Panc1 (cell line): Measurements from ENCODE around the gene TBC1D12. TPM values are rescaled to one million over a fixed set of nuclear protein-coding genes. Genes with fewer than 3 reads are reported as not detected.
A peak's percentile ranks its signal among the peaks of the same experiment; 100 is the strongest.

Experiments
- ATAC-seq: fragments of 200-7000 bp; cut with Tn5 transposase; 2 replicates; pipeline ENCODE4 v1.9.1; 2020; ENCODE audit warnings: mild to moderate bottlenecking, moderate library complexity
- Bru-seq: library from RNA; stranded (reverse); fragments of 400-500 nt; gene quantifications from one replicate; lab custom pipeline; 2021; lab: Mats Ljungman, UMichigan
- BruChase-seq, 2 experiments: library from RNA; stranded (reverse); fragments of 400-500 nt; gene quantifications; one replicate each; lab custom pipeline; 2021; lab: Mats Ljungman, UMichigan
- BruUV-seq: library from RNA; stranded (reverse); fragments of 400-500 nt; replicated peaks from 2 replicates; lab custom pipeline; 2021; lab: Mats Ljungman, UMichigan
- CTCF ChIA-PET: fragments of 300-600 bp; sonication (Branson Sonifier 250); formaldehyde crosslinking; loops from one replicate; lab custom pipeline; 2022; ENCODE audit warnings: antibody characterized with exemption; lab: Charles Lee
- POLR2A ChIA-PET: fragments of 300-600 bp; sonication (Branson Sonifier 250); formaldehyde crosslinking; loops from one replicate; lab custom pipeline; 2022; ENCODE audit warnings: antibody characterized with exemption; lab: Charles Lee
- DNase-seq: peaks from one replicate; pipeline ENCODE4 v3.0.0-alpha.2; 2010; ENCODE audit warnings: low read depth, low spot score
- H3K27ac ChIP-seq: 2 replicates; pipeline ENCODE4 v1.5.1; 2011; ENCODE audit warnings: mild to moderate bottlenecking, low read length, inconsistent platforms
- H3K27me3 ChIP-seq: fragments of 200-500 bp; sonication (Bioruptor generic); 2 replicates; pipeline ENCODE4 v1.6.0; 2014; ENCODE audit warnings: low read length, inconsistent platforms; ENCODE audit not compliant: control insufficient read depth, insufficient read depth
- H3K36me3 ChIP-seq: fragments of 200-500 bp; sonication (Bioruptor generic); 2 replicates; pipeline ENCODE4 v1.5.1; 2014; ENCODE audit warnings: inconsistent platforms, mild to moderate bottlenecking, low read length, moderate library complexity; ENCODE audit not compliant: control insufficient read depth, insufficient read depth
- H3K4me1 ChIP-seq: 2 replicates; pipeline ENCODE4 v1.5.1; 2011; ENCODE audit warnings: inconsistent platforms, mild to moderate bottlenecking, low read length, moderate library complexity; ENCODE audit not compliant: control insufficient read depth, insufficient read depth
- H3K4me3 ChIP-seq, 2 experiments: 2 replicates each; pipeline ENCODE4 v1.5.1; 2011 to 2012; ENCODE audit warnings: low read depth in 2 of 2, low read length in 2 of 2, mild to moderate bottlenecking in 2 of 2, inconsistent platforms in 1 of 2, moderate library complexity in 1 of 2
- H3K9me3 ChIP-seq: fragments of 200-500 bp; sonication (Bioruptor generic); 2 replicates; pipeline ENCODE4 v1.5.1; 2014; ENCODE audit warnings: low read depth, mild to moderate bottlenecking, inconsistent platforms, low read length, moderate library complexity; ENCODE audit not compliant: control insufficient read depth, insufficient read depth
- CTCF ChIP-seq: fragments of 450-650 bp; IDR thresholded peaks from 2 replicates; pipeline ENCODE4 v1.5.1; 2017; ENCODE audit warnings: mild to moderate bottlenecking
- POLR2AphosphoS5 ChIP-seq: IDR thresholded peaks from 2 replicates; pipeline ENCODE4 v1.6.1; 2012; ENCODE audit warnings: mild to moderate bottlenecking, low read depth, low read length, moderate library complexity
- REST ChIP-seq, 2 experiments: IDR thresholded peaks; 2 replicates each; pipeline ENCODE4 v1.6.1; 2011 to 2012; ENCODE audit warnings: low read depth in 2 of 2, control low read depth in 1 of 2, low read length in 1 of 2, mild to moderate bottlenecking in 1 of 2, moderate library complexity in 1 of 2; ENCODE audit not compliant: insufficient read depth in 1 of 2
- SIN3A ChIP-seq: IDR thresholded peaks from 2 replicates; pipeline ENCODE4 v1.6.1; 2012; ENCODE audit warnings: low read depth, mild to moderate bottlenecking, low read length, moderate library complexity, borderline replicate concordance; ENCODE audit not compliant: insufficient read depth
- TCF7L2 ChIP-seq: IDR thresholded peaks from 2 replicates; pipeline ENCODE4 v1.6.1; 2011; ENCODE audit warnings: mild to moderate bottlenecking, low read depth, low read length, inconsistent platforms
- in situ Hi-C: cut with HindIII; loops from 2 replicates; pipeline ENCODE4 v1.10.0; 2016; ENCODE audit warnings: low sequenced_read_pairs, low pct_unique_long_range_greater_than_20kb
- intact Hi-C: fragments of 100-400 bp; cut with micrococcal nuclease; formaldehyde crosslinking; loops from one replicate; pipeline ENCODE4 v1.10.0; 2022; ENCODE audit not compliant: unreplicated experiment
- long read RNA-seq: library from polyadenylated mRNA; unstranded; transcript quantifications from one replicate; pipeline ENCODE4 v2.0.0, GENCODE V29; 2021; ENCODE audit not compliant: unreplicated experiment
- polyA plus RNA-seq: library from polyadenylated mRNA; unstranded; fragments of >200 nt; gene quantifications from one replicate; pipeline ENCODE4 v1.2.1, GENCODE V29; 2012; ENCODE audit warnings: missing spikeins; ENCODE audit not compliant: insufficient read length
- total RNA-seq: library from RNA; stranded (reverse); gene quantifications from one replicate; pipeline ENCODE4 v1.2.1, GENCODE V29; 2021; ENCODE audit not compliant: unreplicated experiment

Gene TBC1D12
- total RNA-seq (23.7 TPM), Bru-seq, nascent RNA (percentile 93 among the genes with signal in this experiment), BruChase-seq, experiment 1, labeled RNA remaining after a 2-hour chase (percentile 86 among the genes with signal in this experiment), BruChase-seq, experiment 2, labeled RNA remaining after a 6-hour chase (percentile 81 among the genes with signal in this experiment)
- 9.6 TPM for polyA plus RNA-seq
- long read RNA-seq, full-length matches to known transcripts: 25 of 90 reads
- long read RNA-seq, partial matches to known transcripts: 49 of 90 reads
- long read RNA-seq, other reads (novel, unspliced or antisense): 16 of 90 reads

GRCh38 chr10:94402204-94402842 lies at the start of gene TBC1D12:
TSS of gene TBC1D12 (plus strand) at chr10:94402541. CDS start at chr10:94402614, 73 bp downstream.
- BruUV-seq: no TSS peak
- peak; percentile 92 for DNase-seq
- Histone ChIP-seq H3K36me3 (no peaks in the 10 kb centered on the region), H3K9me3 (no peaks in the 10 kb centered on the region), H3K4me1 (peaks cover 31% of the 10 kb centered on the region), H3K4me3 (peak within 1 kb of the TSS; percentile 71 to 79), H3K27me3 (no peaks in the 10 kb centered on the region), H3K27ac (peak within 1 kb of the TSS; percentile 92)
- peak; percentile 89 for ATAC-seq
- POLR2A ChIA-PET: interaction anchor here (0.6 to 0.7 kb wide), 4 partner anchors 23 to 679 kb away, joined by 4 to 16 read pairs (median 10); no protein-coding TSS in a partner anchor
- intact Hi-C loops: loop anchor here (2.0 kb wide), 1 partner anchor 40 kb away; the partner anchor contains the start of gene NOC3L
- in situ Hi-C loops: no loop called here
- TF ChIP-seq CTCF (no peak), POLR2AphosphoS5 (peak; percentile 90), TCF7L2 (0 out of 2 replicates have a peak, but pooled peaks have one; percentile 24), SIN3A (peak; percentile 92), REST (IDR thresholded peaks at IDR 0.05; ENCODE audit: insufficient read depth in 1 of 2, low read depth in 2 of 2, low read length in 1 of 2) (no peak)
- CTCF ChIA-PET: interaction anchor here (0.6 to 1.5 kb wide), 4 partner anchors 27 to 82 kb away, joined by 3 to 12 read pairs (median 8); no protein-coding TSS in a partner anchor

GRCh38 chr10:94353336-94353735 lies 49.0 kb upstream of the TBC1D12 start:
- peaks cover 75% of the 10 kb centered on the region for H3K36me3 ChIP-seq

More at GRCh38 chr10:94353336-94353735, 49.0 kb upstream of the TBC1D12 start:
- POLR2A ChIA-PET: no interaction called here
- ATAC-seq (no peak), DNase-seq (no peak)
- Histone ChIP-seq H3K27me3 (no peaks in the 10 kb centered on the region), H3K4me3 (no peak overlapping the region), H3K4me1 (0 out of 2 replicates have a peak, but pooled peaks cover 4% of the 10 kb centered on the region), H3K27ac (no peak overlapping the region), H3K9me3 (no peaks in the 10 kb centered on the region)
- intact Hi-C loops (no loop called here), in situ Hi-C loops (no loop called here)
- TF ChIP-seq CTCF (no peak), REST (IDR thresholded peaks at IDR 0.05; ENCODE audit: insufficient read depth in 1 of 2, low read depth in 2 of 2, low read length in 1 of 2) (no peak), SIN3A (no peak), POLR2AphosphoS5 (no peak), TCF7L2 (no peak)
- CTCF ChIA-PET: interaction anchor here (0.8 kb wide), 1 partner anchor 9 kb away, joined by 3 read pairs; the partner anchor contains the start of gene NOC3L
- no TSS peak for BruUV-seq
